ENCODE results near the gene USP3.

- TF ChIP-seq CREB1 (IDR thresholded peaks at IDR 0.05; ENCODE audit: low read depth) = no peak
- no peak for TF ChIP-seq BMI1 (IDR thresholded peaks at IDR 0.05; ENCODE audit: borderline replicate concordance)
- TF ChIP-seq, protein P1, sequence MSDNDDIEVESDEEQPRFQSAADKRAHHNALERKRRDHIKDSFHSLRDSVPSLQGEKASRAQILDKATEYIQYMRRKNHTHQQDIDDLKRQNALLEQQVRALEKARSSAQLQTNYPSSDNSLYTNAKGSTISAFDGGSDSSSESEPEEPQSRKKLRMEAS (IDR thresholded peaks at IDR 0.05; ENCODE audit: low read depth, low read length) = no peak
- no peak for TF ChIP-seq POLR2AphosphoS5 (IDR thresholded peaks at IDR 0.05; ENCODE audit: low read length)
- no peak for TF ChIP-seq POLR2AphosphoS2 (IDR thresholded peaks at IDR 0.05; ENCODE audit: low read depth, low read length)
- TF ChIP-seq ZZZ3 (IDR thresholded peaks at IDR 0.05; ENCODE audit: control insufficient read depth, insufficient read length, low read depth) = no peak
- TF ChIP-seq SRF (IDR thresholded peaks at IDR 0.05; ENCODE audit: low read depth in 2 of 2, low read length in 2 of 2) = no peak
- TF ChIP-seq, protein P2, sequence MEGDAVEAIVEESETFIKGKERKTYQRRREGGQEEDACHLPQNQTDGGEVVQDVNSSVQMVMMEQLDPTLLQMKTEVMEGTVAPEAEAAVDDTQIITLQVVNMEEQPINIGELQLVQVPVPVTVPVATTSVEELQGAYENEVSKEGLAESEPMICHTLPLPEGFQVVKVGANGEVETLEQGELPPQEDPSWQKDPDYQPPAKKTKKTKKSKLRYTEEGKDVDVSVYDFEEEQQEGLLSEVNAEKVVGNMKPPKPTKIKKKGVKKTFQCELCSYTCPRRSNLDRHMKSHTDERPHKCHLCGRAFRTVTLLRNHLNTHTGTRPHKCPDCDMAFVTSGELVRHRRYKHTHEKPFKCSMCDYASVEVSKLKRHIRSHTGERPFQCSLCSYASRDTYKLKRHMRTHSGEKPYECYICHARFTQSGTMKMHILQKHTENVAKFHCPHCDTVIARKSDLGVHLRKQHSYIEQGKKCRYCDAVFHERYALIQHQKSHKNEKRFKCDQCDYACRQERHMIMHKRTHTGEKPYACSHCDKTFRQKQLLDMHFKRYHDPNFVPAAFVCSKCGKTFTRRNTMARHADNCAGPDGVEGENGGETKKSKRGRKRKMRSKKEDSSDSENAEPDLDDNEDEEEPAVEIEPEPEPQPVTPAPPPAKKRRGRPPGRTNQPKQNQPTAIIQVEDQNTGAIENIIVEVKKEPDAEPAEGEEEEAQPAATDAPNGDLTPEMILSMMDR (IDR thresholded peaks at IDR 0.05 in 2 of 3, conservative IDR thresholded peaks at IDR 0.05 in 1 of 3; ENCODE audit: control insufficient read depth in 2 of 3, extremely low read depth in 1 of 3, insufficient read depth in 1 of 3, low read depth in 3 of 3, low read length in 3 of 3) = no peak
- no peak for TF ChIP-seq CHD4 (IDR thresholded peaks at IDR 0.05)
- TF ChIP-seq RFX5 (IDR thresholded peaks at IDR 0.05; ENCODE audit: low read depth, low read length) = no peak
- TF ChIP-seq CBX5 (IDR thresholded peaks at IDR 0.05; ENCODE audit: low read depth) = no peak
Observed at GRCh38 chr15:63628123-63628822, 123.9 kb downstream of the USP3 start.
